Right lobe of liver (tissue), 6 donors: ENCODE results near the gene TMED7. TPM values are rescaled to one million over a fixed set of nuclear protein-coding genes. Genes with fewer than 3 reads are reported as not detected.
"Not testable (repeated sequence)": the region's sequence is repeated elsewhere in the genome, so short reads cannot be mapped to it uniquely, and the experiment has no call there.

ENCODE experiments used
- ATAC-seq, 4 donors: fragments of 200-7000 bp; cut with Tn5 transposase; one replicate each; pipeline ENCODE4 v1.9.1; 2020; ENCODE audit warnings: mild to moderate bottlenecking in 4 of 4, moderate library complexity in 4 of 4
- DNase-seq, 3 donors: peaks; one replicate each; pipeline ENCODE4 v3.0.0-alpha.2; 2020
- H3K27ac ChIP-seq, 3 donors: fragments of 200-600 bp; one replicate each; pipeline ENCODE4 v1.8.0; 2022
- H3K27me3 ChIP-seq, 2 donors: fragments of 200-600 bp; one replicate each; pipeline ENCODE4 v1.8.0; 2022
- H3K36me3 ChIP-seq, 4 donors: fragments of 200-600 bp; sonication (generic) in 1 of 4; one replicate each; pipeline versions ENCODE4 v1.5.1 to v1.8.0; 2017 to 2022; ENCODE audit warnings: control low read depth in 1 of 4
- H3K4me1 ChIP-seq, 4 donors: fragments of 200-600 bp; sonication (generic) in 1 of 4; one replicate each; pipeline versions ENCODE4 v1.5.1 to v1.8.0; 2017 to 2022; ENCODE audit warnings: control low read depth in 1 of 4
- H3K4me3 ChIP-seq, 3 donors: fragments of 200-600 bp; one replicate each; pipeline ENCODE4 v1.8.0; 2022
- H3K9me3 ChIP-seq, 4 donors: fragments of 200-600 bp; sonication (generic) in 1 of 4; one replicate each; pipeline versions ENCODE4 v1.5.1 to v1.8.0; 2017 to 2022; ENCODE audit warnings: control low read depth in 1 of 4
- POLR2A ChIP-seq: fragments of 450-650 bp; IDR thresholded peaks from one replicate; pipeline ENCODE4 v1.6.1; 2017; ENCODE audit warnings: antibody characterized with exemption, mild to moderate bottlenecking
- WGBS: methylation state at CpG from one replicate; pipeline ENCODE4 v1.1.6; 2018; ENCODE audit warnings: low coverage, low lambda C conversion rate; ENCODE audit not compliant: insufficient coverage; ENCODE audit errors: missing lambda C conversion rate; 5-methylcytosine and 5-hydroxymethylcytosine counted together
- intact Hi-C, 2 donors: fragments of 100-400 bp; cut with DNase I; formaldehyde crosslinking; loops; one replicate each; pipeline versions ENCODE4 v1.11.2 to v1.14.1; 2022
- long read RNA-seq: library from polyadenylated mRNA; unstranded; transcript quantifications from one replicate; pipeline ENCODE4 v2.0.0, GENCODE V29; 2019
- total RNA-seq, 6 experiments: library from RNA; depleted of rRNA in 2 of 6; stranded (reverse); fragments of >200 nt in 2 of 6; fragmentation: NEBNext Ultra II Directional in 3 of 6; extraction: Animal tissue kit (Norgen Biotek cat#: 25700) in 3 of 6; gene quantifications; one replicate each; pipeline versions ENCODE4 v1.1.0 to v1.2.4, GENCODE V29; 2016 to 2023
- TF ChIP-seq, protein P1 (sequence below), 4 donors: fragments of 200-600 bp in 3 of 4; fragments of 450-650 bp in 1 of 4; IDR thresholded peaks; one replicate each; pipeline versions ENCODE4 v1.5.1 to v1.8.0; 2016 to 2022; ENCODE audit warnings: antibody characterized with exemption in 4 of 4, mild to moderate bottlenecking in 2 of 4
- donor health status: DM: no; HTN: yes; CAD: no.
- donor health status: DM: no; HTN: no; CAD: no.
- donor health status: DM: no; HTN: no; CAD: no.
- donor health status: DM: no; HTN: yes; CAD: no.
- donor health status: DM: no; HTN: yes; CAD: no.

TMED7 gene
- total RNA-seq = 100 to 1,000 TPM in 2 of 6 experiments, 10 to 100 TPM in 4; 69.8 to 103 (median 91.7) TPM
- long read RNA-seq, transcript TMED7-201 (3 exons, 3,757 nt) = major isoform, 9 of 13 reads
- long read RNA-seq, partial matches to known transcripts = 1 of 13 reads
- long read RNA-seq, other reads (novel, unspliced or antisense) = 3 of 13 reads

DNA sequence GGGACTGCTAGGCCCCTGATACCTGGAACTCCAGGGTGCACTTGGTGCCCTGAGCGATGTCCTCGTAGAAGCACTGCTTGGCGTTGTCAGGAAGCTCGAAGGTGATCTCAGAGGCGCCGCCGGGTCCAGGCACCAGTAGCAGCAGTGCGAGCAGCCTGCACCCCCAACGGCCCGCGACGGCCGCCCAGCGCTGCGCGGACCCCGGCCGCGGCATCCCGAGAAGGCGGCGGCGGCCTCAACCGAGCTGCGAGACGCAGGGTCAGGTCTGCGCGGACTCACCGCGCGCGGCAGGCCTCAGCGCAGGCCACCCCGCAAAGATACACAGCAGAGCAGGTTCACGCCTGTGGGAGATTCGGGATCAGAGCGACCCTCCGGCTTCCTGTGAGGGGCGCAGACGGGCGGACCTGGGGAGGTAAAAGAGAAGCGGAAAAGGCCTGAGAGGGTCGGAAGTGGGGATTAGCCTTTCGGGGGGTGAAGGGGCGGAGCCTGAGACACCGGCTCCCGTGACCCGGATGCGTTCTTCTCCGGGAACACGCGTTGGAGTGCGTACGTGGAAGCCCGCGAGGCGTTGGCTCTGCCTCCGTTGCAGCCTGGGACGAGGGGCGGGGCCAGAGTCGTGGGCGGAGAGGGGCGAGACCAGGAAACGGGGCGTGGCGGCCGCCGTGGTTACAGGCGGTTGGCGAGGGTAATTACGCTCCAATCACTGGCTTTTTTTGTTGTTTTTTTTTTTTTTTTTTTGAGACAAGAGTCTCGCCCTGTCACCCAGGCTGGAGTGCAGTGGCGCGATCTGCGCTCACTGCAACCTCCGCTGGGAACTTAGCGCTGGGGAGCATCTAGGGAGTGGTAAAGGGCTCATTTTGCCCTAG, at the start of gene TMED7:
TMED7 (minus strand) TSS at position 458 of the 866 bp plus-strand sequence; CDS start at position 214, 244 bp downstream.
- ATAC-seq = peak; percentile 96 to 99 (median 98)
- H3K9me3 ChIP-seq = no peaks in the 10 kb centered on the region
- H3K4me1 ChIP-seq = peaks cover 0 to 22% (median 6%) of the 10 kb centered on the region in 4 donors
- peak within 1 kb of the TSS; percentile 86 to 92 (median 90) for H3K4me3 ChIP-seq
- TF ChIP-seq, protein P1, sequence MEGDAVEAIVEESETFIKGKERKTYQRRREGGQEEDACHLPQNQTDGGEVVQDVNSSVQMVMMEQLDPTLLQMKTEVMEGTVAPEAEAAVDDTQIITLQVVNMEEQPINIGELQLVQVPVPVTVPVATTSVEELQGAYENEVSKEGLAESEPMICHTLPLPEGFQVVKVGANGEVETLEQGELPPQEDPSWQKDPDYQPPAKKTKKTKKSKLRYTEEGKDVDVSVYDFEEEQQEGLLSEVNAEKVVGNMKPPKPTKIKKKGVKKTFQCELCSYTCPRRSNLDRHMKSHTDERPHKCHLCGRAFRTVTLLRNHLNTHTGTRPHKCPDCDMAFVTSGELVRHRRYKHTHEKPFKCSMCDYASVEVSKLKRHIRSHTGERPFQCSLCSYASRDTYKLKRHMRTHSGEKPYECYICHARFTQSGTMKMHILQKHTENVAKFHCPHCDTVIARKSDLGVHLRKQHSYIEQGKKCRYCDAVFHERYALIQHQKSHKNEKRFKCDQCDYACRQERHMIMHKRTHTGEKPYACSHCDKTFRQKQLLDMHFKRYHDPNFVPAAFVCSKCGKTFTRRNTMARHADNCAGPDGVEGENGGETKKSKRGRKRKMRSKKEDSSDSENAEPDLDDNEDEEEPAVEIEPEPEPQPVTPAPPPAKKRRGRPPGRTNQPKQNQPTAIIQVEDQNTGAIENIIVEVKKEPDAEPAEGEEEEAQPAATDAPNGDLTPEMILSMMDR (IDR thresholded peaks at IDR 0.05) = peak in 2 of 4 donors; percentile 14 to 17
- TF ChIP-seq POLR2A = peak; percentile 98
- H3K36me3 ChIP-seq = no peaks in the 10 kb centered on the region
- peak within 1 kb of the TSS; percentile 89 to 97 (median 95) for H3K27ac ChIP-seq
- whole genome bisulfite sequencing = 0% methylated on average over 52 of the region's 77 CpGs
- no peaks in the 10 kb centered on the region for H3K27me3 ChIP-seq
- intact Hi-C loops = loop anchor here in 1 of 2 donors (10.0 kb wide), 1 partner anchor 209 kb away; no protein-coding TSS in a partner anchor
- DNase-seq = peak; percentile 100

DNA sequence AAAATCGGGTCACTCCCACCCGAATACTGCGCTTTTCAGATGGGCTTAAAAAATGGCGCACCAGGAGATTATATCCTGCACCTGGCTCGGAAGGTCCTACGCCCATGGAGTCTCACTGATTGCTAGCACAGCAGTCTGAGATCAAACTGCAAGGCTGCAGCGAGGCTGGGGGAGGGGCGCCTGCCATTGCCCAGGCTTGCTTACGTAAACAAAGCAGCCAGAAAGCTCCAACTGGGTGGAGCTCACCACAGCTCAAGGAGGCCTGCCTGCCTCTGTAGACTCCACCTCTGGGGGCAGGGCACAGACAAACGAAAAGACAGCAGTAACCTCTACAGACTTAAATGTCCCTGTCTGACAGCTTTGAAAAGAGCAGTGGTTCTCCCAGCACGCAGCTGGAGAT, 48.9 kb upstream of the TMED7 start:
- WGBS = 55% methylated on average over 2 of the region's 11 CpGs
- DNase-seq, ATAC-seq, H3K27me3 ChIP-seq, H3K9me3 ChIP-seq, H3K27ac ChIP-seq, H3K36me3 ChIP-seq, H3K4me1 ChIP-seq, intact Hi-C loops, H3K4me3 ChIP-seq: not testable (repeated sequence)

DNA sequence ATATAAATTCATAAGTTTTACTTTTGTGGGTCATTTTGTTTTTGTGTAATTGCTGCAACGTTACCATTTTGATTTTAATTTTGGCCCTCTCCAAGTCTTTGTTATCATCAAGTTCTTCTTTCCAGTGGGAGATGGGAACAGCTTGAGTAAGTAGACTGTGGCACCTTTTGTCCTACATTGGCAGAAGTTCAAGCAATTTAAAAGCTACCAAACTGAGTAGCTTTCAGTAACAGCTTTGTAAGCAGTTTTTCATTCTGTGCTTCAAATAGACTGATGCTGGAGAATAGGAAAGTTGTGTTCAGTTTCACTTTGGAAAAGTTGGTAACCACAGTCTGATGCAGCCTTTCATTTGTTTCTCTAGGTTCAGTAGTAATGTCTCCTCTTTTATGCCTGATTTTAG, 47.8 kb upstream of the TMED7 start:
- Histone ChIP-seq H3K36me3 (no peaks in the 10 kb centered on the region), H3K27ac (no peak overlapping the region), H3K9me3 (no peaks in the 10 kb centered on the region), H3K27me3 (no peaks in the 10 kb centered on the region), H3K4me3 (no peak overlapping the region), H3K4me1 (no peaks in the 10 kb centered on the region)
- ATAC-seq = peak in 1 of 4 donors; percentile 27
- WGBS = 23% methylated on average over 1 of the region's 1 CpG
- TF ChIP-seq, protein P1 (IDR thresholded peaks at IDR 0.05) = no peak
- TF ChIP-seq POLR2A = no peak
- DNase-seq = no peak
- intact Hi-C loops = no loop called here

DNA sequence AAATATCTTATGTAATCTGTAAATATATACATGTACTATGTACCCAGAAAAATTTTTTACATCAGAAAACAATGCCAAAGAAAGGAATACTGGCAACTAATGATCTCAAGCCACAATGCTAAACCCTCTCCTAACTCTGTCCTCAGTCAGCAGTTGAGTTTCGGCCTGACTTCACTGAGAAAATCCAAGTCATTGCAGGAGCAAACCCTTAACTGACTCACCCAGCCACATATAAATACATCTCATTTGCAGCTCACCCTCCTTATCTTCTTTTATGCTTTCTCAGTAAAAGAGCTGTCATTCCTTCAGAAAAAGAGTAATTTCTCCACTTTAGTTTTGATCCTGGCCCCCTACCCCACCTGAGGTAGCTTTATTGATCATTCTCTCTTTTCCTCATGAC, 46.1 kb upstream of the TMED7 start:
- Histone ChIP-seq H3K4me3 (no peak overlapping the region), H3K36me3 (no peaks in the 10 kb centered on the region), H3K27ac (no peak overlapping the region), H3K4me1 (no peaks in the 10 kb centered on the region), H3K27me3 (no peaks in the 10 kb centered on the region), H3K9me3 (no peaks in the 10 kb centered on the region)
- TF ChIP-seq, protein P1 (IDR thresholded peaks at IDR 0.05) = no peak
- TF ChIP-seq POLR2A = no peak
- DNase-seq (no peak), ATAC-seq (no peak)
- intact Hi-C loops = no loop called here
- 100% methylated on average over 1 of the region's 1 CpG for WGBS

DNA sequence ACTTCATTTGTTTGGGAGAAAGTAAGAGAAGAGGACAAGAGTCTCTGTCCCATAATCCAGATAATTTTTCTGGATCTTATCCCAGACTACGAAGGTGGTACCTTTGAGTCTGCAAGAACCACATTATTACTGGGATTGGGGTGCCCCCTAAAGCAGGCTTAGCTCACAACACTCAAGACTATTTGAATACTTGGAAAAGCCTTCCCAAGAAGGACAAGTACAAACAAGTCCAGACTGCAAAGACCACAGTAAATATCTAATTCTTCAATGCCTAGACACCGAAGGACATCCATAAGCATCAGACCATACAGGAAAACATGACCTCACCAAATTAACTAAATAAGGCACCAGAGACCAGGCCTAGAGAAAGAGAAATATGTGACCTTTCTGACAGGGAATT, 40.2 kb upstream of the TMED7 start:
- TF ChIP-seq, protein P1 (IDR thresholded peaks at IDR 0.05) = no peak
- TF ChIP-seq POLR2A = no peak
- Histone ChIP-seq H3K27me3 (no peaks in the 10 kb centered on the region), H3K36me3 (no peaks in the 10 kb centered on the region), H3K4me3 (no peak overlapping the region), H3K27ac (no peak overlapping the region), H3K9me3 (no peaks in the 10 kb centered on the region), H3K4me1 (no peaks in the 10 kb centered on the region)
- no peak for ATAC-seq
- no peak for DNase-seq
- intact Hi-C loops = no loop called here
- WGBS = 70% methylated on average over 2 of the region's 2 CpGs
